ENCODE results near the gene ZNF628. TPM values are rescaled to one million over a fixed set of nuclear protein-coding genes. Genes with fewer than 3 reads are reported as not detected.

Gene ZNF628
- total RNA-seq, result 9.0 TPM

GRCh38 chr19:55476100-55476775, at the start of gene ZNF628:
Gene ZNF628 (plus strand): TSS chr19:55476617. CDS start chr19:55479911, 3,294 bp downstream.
- intact Hi-C loops (cut with DNase I), result no loop called here
- ATAC-seq, result peak; percentile 97
- peak; percentile 99 for DNase-seq (ENCODE audit: low spot score)

- intact Hi-C loops (cut with DNase I), result no loop called here
- no peak for ATAC-seq
- no peak for DNase-seq (ENCODE audit: low spot score)
Measured at GRCh38 chr19:55431183-55431582, 45.2 kb upstream of the ZNF628 start.

- intact Hi-C loops (cut with DNase I), result no loop called here
- no peak for ATAC-seq
- DNase-seq (ENCODE audit: low spot score), result no peak
Measured at GRCh38 chr19:55432241-55432959, 44.0 kb upstream of the ZNF628 start.

- ATAC-seq, result no peak
- DNase-seq (ENCODE audit: low spot score), result no peak
- intact Hi-C loops (cut with DNase I), result no loop called here
Measured at GRCh38 chr19:55433292-55433691, 43.1 kb upstream of the ZNF628 start.

- ATAC-seq, result no peak
- intact Hi-C loops (cut with DNase I), result no loop called here
Measured at GRCh38 chr19:55434356-55434919, 42.0 kb upstream of the ZNF628 start.

GRCh38 chr19:55435020-55435419, 41.4 kb upstream of the ZNF628 start:
- DNase-seq (ENCODE audit: low spot score) (no peak), ATAC-seq (no peak)
- intact Hi-C loops (cut with DNase I), result no loop called here

More at GRCh38 chr19:55434356-55434919, 42.0 kb upstream of the ZNF628 start:
- DNase-seq (ENCODE audit: low spot score), result no peak

GRCh38 chr19:55436847-55437246, 39.6 kb upstream of the ZNF628 start:
- intact Hi-C loops (cut with DNase I), result no loop called here
- ATAC-seq, result no peak
- DNase-seq (ENCODE audit: low spot score), result no peak

GRCh38 chr19:55437410-55437809, 39.0 kb upstream of the ZNF628 start:
- intact Hi-C loops (cut with DNase I), result no loop called here
- peak; percentile 78 for ATAC-seq
- peak; percentile 75 for DNase-seq (ENCODE audit: low spot score)

- intact Hi-C loops (cut with DNase I), result no loop called here
- ATAC-seq, result no peak
- no peak for DNase-seq (ENCODE audit: low spot score)
Measured at GRCh38 chr19:55439052-55439451, 37.4 kb upstream of the ZNF628 start.

- DNase-seq (ENCODE audit: low spot score) (no peak), ATAC-seq (no peak)
- intact Hi-C loops (cut with DNase I), result no loop called here
Measured at GRCh38 chr19:55440411-55441105, 35.9 kb upstream of the ZNF628 start.

GRCh38 chr19:55441319-55441691, 35.1 kb upstream of the ZNF628 start:
- intact Hi-C loops (cut with DNase I), result no loop called here
- ATAC-seq, result no peak
- no peak for DNase-seq (ENCODE audit: low spot score)

- ATAC-seq, result no peak
Measured at GRCh38 chr19:55441692-55442321, 34.6 kb upstream of the ZNF628 start.

GRCh38 chr19:55442372-55442961, 34.0 kb upstream of the ZNF628 start:
- intact Hi-C loops (cut with DNase I), result no loop called here
- DNase-seq (ENCODE audit: low spot score), result no peak
- no peak for ATAC-seq

More at GRCh38 chr19:55441692-55442321, 34.6 kb upstream of the ZNF628 start:
- no peak for DNase-seq (ENCODE audit: low spot score)
- intact Hi-C loops (cut with DNase I), result no loop called here

- intact Hi-C loops (cut with DNase I), result no loop called here
- ATAC-seq, result no peak
- DNase-seq (ENCODE audit: low spot score), result no peak
Measured at GRCh38 chr19:55443045-55443823, 33.2 kb upstream of the ZNF628 start, which contains the start of gene SHISA7. Gene SHISA7 (minus strand): TSS chr19:55443300. CDS start chr19:55442863, 437 bp downstream.

GRCh38 chr19:55443824-55444480, 32.5 kb upstream of the ZNF628 start:
- ATAC-seq (no peak), DNase-seq (ENCODE audit: low spot score) (no peak)
- intact Hi-C loops (cut with DNase I), result no loop called here

- intact Hi-C loops (cut with DNase I), result no loop called here
- DNase-seq (ENCODE audit: low spot score) (no peak), ATAC-seq (no peak)
Measured at GRCh38 chr19:55444646-55445045, 31.8 kb upstream of the ZNF628 start.

- DNase-seq (ENCODE audit: low spot score) (no peak), ATAC-seq (no peak)
- intact Hi-C loops (cut with DNase I), result no loop called here
Measured at GRCh38 chr19:55446060-55446459, 30.4 kb upstream of the ZNF628 start.

Data from sciatic nerve (tissue), 2 donors.